ENCODE data around the gene CLCN3. TPM values are rescaled to one million over a fixed set of nuclear protein-coding genes. Genes with fewer than 3 reads are reported as not detected.

Gene CLCN3
- total RNA-seq, 2 donors from 2014 or later, result 137 to 148 TPM

DNA sequence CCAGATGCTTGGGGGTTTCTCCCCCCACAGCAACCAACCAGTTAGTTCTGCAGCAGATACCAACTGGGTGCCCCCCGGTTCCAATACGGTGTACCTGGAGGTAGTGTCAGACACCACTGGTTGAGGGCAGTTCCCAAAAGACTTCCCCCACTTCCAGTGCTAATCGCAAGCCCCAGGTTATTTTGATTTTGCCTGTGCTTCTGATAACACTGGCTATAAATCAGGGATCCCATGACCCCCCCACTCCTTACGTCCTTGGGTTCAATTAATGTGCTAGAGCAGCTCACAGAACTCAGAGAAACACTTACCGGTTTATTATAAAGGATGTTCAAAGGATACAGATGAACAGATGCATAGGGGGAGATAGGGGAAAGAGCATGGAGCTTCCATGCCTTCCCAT lies 5.5 kb downstream of the CLCN3 start:
- intact Hi-C loops (cut with DNase I), result no loop called here
- DNase-seq, result no peak
- Histone ChIP-seq H3K27me3 (no peaks in the 10 kb centered on the region), H3K9me3 (no peaks in the 10 kb centered on the region), H3K4me1 (no peaks in the 10 kb centered on the region), H3K27ac (no peak overlapping the region), H3K4me3 (no peak overlapping the region), H3K9ac (ENCODE audit: low read depth in 2 of 2, low read length in 2 of 2) (no peak overlapping the region), H3K36me3 (no peaks in the 10 kb centered on the region)
- TF ChIP-seq, protein P1, sequence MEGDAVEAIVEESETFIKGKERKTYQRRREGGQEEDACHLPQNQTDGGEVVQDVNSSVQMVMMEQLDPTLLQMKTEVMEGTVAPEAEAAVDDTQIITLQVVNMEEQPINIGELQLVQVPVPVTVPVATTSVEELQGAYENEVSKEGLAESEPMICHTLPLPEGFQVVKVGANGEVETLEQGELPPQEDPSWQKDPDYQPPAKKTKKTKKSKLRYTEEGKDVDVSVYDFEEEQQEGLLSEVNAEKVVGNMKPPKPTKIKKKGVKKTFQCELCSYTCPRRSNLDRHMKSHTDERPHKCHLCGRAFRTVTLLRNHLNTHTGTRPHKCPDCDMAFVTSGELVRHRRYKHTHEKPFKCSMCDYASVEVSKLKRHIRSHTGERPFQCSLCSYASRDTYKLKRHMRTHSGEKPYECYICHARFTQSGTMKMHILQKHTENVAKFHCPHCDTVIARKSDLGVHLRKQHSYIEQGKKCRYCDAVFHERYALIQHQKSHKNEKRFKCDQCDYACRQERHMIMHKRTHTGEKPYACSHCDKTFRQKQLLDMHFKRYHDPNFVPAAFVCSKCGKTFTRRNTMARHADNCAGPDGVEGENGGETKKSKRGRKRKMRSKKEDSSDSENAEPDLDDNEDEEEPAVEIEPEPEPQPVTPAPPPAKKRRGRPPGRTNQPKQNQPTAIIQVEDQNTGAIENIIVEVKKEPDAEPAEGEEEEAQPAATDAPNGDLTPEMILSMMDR (IDR thresholded peaks at IDR 0.05), result no peak

DNA sequence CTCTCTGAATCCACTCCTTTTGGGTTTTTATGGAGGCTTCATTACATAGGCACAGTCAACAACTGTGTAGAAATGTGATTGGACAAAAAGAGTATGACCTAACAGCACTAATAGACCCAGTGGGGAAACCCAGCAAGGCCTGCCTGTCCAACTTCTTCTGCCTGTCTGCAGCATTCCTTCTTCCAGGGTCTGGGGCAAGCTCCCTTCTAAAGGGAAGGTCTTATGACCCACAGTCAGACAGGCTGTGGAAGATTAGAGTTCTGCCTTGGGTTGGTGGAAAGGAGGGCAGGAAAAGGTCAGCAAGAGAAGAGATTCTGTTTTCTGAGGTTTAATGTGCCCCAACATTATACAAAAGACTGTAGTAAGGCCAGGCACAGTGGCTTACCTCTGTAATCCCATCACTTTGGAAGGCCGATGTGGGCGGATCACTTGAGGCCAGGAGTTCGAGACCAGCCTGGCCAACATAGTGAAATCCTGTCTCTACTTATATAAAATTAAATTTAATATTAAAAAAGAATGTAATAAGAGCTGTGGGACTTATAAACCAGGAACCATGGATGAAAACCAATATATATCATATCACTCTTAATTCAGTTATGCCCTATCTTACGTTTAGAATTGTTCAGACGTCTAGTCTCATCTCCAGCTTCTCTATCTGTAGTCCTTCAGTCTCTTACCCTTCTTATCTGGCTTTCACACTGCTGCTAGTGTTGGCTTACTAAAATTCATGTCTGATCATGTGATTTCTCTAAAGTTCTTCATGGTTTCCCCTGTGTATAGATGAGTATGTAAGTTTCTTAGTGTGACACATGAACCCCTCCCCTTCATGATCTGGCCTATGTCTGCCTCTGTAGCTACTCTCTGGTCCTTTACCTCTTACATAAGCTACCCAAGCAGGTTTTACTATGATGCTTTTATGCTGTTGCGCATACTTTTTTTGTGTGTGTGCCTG lies 6.2 kb downstream of the CLCN3 start:
- Histone ChIP-seq H3K4me1 (no peaks in the 10 kb centered on the region), H3K9me3 (no peaks in the 10 kb centered on the region), H3K4me3 (no peak overlapping the region), H3K9ac (ENCODE audit: low read depth in 2 of 2, low read length in 2 of 2) (no peak overlapping the region), H3K36me3 (no peaks in the 10 kb centered on the region), H3K27ac (no peak overlapping the region), H3K27me3 (no peaks in the 10 kb centered on the region)
- TF ChIP-seq, protein P1 (IDR thresholded peaks at IDR 0.05), result no peak
- DNase-seq, result no peak
- intact Hi-C loops (cut with DNase I), result no loop called here

DNA sequence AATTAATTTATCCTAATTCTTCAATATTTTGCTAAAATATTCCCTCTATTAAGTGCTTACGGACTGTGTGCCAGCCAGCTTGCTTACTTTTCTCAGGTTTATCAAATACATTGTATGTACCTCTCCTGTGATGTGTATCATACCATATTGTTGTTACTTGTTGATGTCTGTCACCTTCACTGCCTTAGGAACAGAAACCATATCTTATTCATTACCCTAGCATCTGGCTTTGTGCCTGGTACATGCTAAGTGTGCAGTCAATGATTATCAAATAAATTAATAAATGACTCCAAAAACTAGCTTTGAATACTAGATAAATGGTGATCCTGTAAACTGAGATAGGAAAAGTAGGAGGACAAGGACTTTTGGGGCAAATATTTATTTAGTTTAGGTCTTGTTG lies 6.9 kb downstream of the CLCN3 start:
- no peak for DNase-seq
- intact Hi-C loops (cut with DNase I), result no loop called here
- no peak overlapping the region for H3K4me3 ChIP-seq
- no peaks in the 10 kb centered on the region for H3K4me1 ChIP-seq
- H3K27ac ChIP-seq, result no peak overlapping the region
- H3K9me3 ChIP-seq, result no peaks in the 10 kb centered on the region
- TF ChIP-seq, protein P1 (IDR thresholded peaks at IDR 0.05), result no peak
- H3K27me3 ChIP-seq, result no peaks in the 10 kb centered on the region
- no peak overlapping the region for H3K9ac ChIP-seq (ENCODE audit: low read depth in 2 of 2, low read length in 2 of 2)
- H3K36me3 ChIP-seq, result no peaks in the 10 kb centered on the region

DNA sequence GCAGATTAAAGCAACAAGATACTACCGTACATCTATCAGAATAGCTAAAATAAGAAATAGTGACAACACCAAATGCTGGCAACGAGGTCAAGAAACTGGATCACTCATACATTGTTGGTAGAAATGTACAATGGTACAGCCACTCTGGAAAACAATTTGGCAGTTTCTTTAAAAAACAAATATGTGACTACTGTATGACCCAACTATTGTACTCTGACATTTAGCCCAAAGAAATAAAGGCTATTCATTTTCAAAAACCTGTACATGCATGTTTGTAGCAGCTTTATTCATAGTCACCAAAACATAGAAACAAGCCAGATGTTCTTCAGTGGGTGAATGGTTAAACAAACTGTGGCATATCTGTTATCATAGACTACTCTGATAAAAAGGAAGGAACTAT lies 8.2 kb downstream of the CLCN3 start:
- H3K4me3 ChIP-seq, result no peak overlapping the region
- intact Hi-C loops (cut with DNase I), result no loop called here
- TF ChIP-seq, protein P1 (IDR thresholded peaks at IDR 0.05), result no peak
- H3K4me1 ChIP-seq, result peaks cover 4% of the 10 kb centered on the region
- no peak for DNase-seq
- no peak overlapping the region for H3K27ac ChIP-seq
- H3K9me3 ChIP-seq, result no peaks in the 10 kb centered on the region
- no peaks in the 10 kb centered on the region for H3K36me3 ChIP-seq
- H3K9ac ChIP-seq (ENCODE audit: low read depth in 2 of 2, low read length in 2 of 2), result no peak overlapping the region
- no peaks in the 10 kb centered on the region for H3K27me3 ChIP-seq

DNA sequence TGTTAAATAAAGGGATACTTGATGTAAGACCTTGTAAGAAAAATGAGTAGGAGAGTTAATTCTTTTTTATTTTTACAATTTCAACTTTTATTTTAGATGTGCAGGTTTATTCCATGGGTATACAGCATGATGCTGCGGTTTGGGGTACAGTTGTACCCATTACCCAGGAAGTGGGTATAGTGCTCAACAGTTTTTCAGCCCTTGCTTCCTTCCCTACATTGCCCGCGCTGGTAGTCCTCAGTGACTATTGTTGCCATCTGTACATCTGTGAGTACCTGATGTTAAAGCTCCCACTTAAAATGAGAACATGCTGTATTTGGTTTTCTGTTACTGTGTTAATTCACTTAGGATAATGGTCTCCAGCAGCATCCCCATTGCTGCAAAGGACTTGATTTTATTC lies 9.7 kb downstream of the CLCN3 start:
- intact Hi-C loops (cut with DNase I), result no loop called here
- Histone ChIP-seq H3K36me3 (no peaks in the 10 kb centered on the region), H3K9ac (ENCODE audit: low read depth in 2 of 2, low read length in 2 of 2) (no peak overlapping the region), H3K4me3 (no peak overlapping the region), H3K27ac (no peak overlapping the region), H3K4me1 (peaks cover 9% of the 10 kb centered on the region), H3K9me3 (no peaks in the 10 kb centered on the region), H3K27me3 (no peaks in the 10 kb centered on the region)
- DNase-seq, result no peak
- TF ChIP-seq, protein P1 (IDR thresholded peaks at IDR 0.05), result no peak
